NCI-H1092 (cell line): Measurements from ENCODE around the gene FOXF1.

Experiments used
- DNase-seq: peaks from one replicate; lab custom pipeline; 2025; lab: John Stamatoyannopoulos, UW

Gene FOXF1

GRCh38 chr16:86517652-86518258, 7.4 kb downstream of the FOXF1 start:
- peak; percentile 20 for DNase-seq

- DNase-seq, result no peak
Observed at GRCh38 chr16:86519007-86519648, 8.8 kb downstream of the FOXF1 start.

- DNase-seq, result peak; percentile 34
Observed at GRCh38 chr16:86519649-86520316, 9.5 kb downstream of the FOXF1 start.

- no peak for DNase-seq
Observed at GRCh38 chr16:86520317-86521210, 10.2 kb downstream of the FOXF1 start.

GRCh38 chr16:86521236-86522197, 11.2 kb downstream of the FOXF1 start:
- DNase-seq, result no peak

GRCh38 chr16:86522634-86523033, 12.3 kb downstream of the FOXF1 start:
- DNase-seq, result no peak

- DNase-seq, result no peak
Observed at GRCh38 chr16:86523166-86523740, 12.9 kb downstream of the FOXF1 start.

GRCh38 chr16:86524029-86524428, 13.7 kb downstream of the FOXF1 start:
- no peak for DNase-seq

GRCh38 chr16:86525696-86526095, 15.4 kb downstream of the FOXF1 start:
- DNase-seq, result no peak

- no peak for DNase-seq
Observed at GRCh38 chr16:86527366-86527765, 17.0 kb downstream of the FOXF1 start.

GRCh38 chr16:86528061-86528929, 18.0 kb downstream of the FOXF1 start:
- DNase-seq, result no peak

- DNase-seq, result no peak
Observed at GRCh38 chr16:86529160-86529559, 18.8 kb downstream of the FOXF1 start.

- DNase-seq, result no peak
Observed at GRCh38 chr16:86530251-86531190, 20.2 kb downstream of the FOXF1 start.

- DNase-seq, result no peak
Observed at GRCh38 chr16:86531191-86531545, 20.8 kb downstream of the FOXF1 start.

GRCh38 chr16:86531641-86532525, 21.6 kb downstream of the FOXF1 start:
- no peak for DNase-seq

- DNase-seq, result no peak
Observed at GRCh38 chr16:86532526-86532815, 22.1 kb downstream of the FOXF1 start.

- DNase-seq, result no peak
Observed at GRCh38 chr16:86533076-86533475, 22.7 kb downstream of the FOXF1 start.

GRCh38 chr16:86533767-86534351, 23.5 kb downstream of the FOXF1 start:
- DNase-seq, result no peak
